Brain microvascular endothelial cell (primary cell): ENCODE data around the gene SF3A2.

Source experiments
- DNase-seq: peaks from one replicate; pipeline ENCODE4 v3.0.0-alpha.2; 2020
- H3K27ac ChIP-seq: fragments of 250-450 bp; sonication (Bioruptor Pico); 2 replicates; pipeline ENCODE4 v1.5.1; 2020; ENCODE audit warnings: mild to moderate bottlenecking, moderate library complexity
- H3K27me3 ChIP-seq: fragments of 250-450 bp; sonication (Bioruptor Pico); replicated peaks from 2 replicates; pipeline ENCODE4 v1.5.1; 2020; ENCODE audit warnings: mild to moderate bottlenecking
- H3K36me3 ChIP-seq: fragments of 250-450 bp; sonication (Bioruptor Pico); replicated peaks from 2 replicates; pipeline ENCODE4 v1.5.1; 2020; ENCODE audit warnings: mild to moderate bottlenecking
- H3K4me3 ChIP-seq: 2 replicates; pipeline ENCODE4 v1.5.1; 2011; ENCODE audit warnings: low read depth, mild to moderate bottlenecking, control low read depth, low read length, moderate library complexity
- CTCF ChIP-seq: IDR thresholded peaks from 2 replicates; pipeline ENCODE4 v1.5.1; 2011; ENCODE audit warnings: low read depth, mild to moderate bottlenecking, moderate library complexity, low read length, control low read depth, inconsistent platforms; ENCODE audit errors: missing control alignments
- in situ Hi-C: cut with HindIII; loops from 2 replicates; pipeline ENCODE4 v1.10.0; 2017; ENCODE audit warnings: low sequenced_read_pairs, low pct_ligation_motif_present

Gene SF3A2

GRCh38 chr19:2249880-2250765 is 13.5 kb downstream of the SF3A2 start:
- Histone ChIP-seq H3K27me3 (peaks cover 39% of the 10 kb centered on the region), H3K4me3 (no peak overlapping the region), H3K36me3 (peaks cover 30% of the 10 kb centered on the region), H3K27ac (no peak overlapping the region)
- no peak for TF ChIP-seq CTCF
- no peak for DNase-seq
- in situ Hi-C loops, result no loop called here

- peaks cover 24% of the 10 kb centered on the region for H3K36me3 ChIP-seq
- in situ Hi-C loops, result no loop called here
- DNase-seq, result no peak
- H3K27ac ChIP-seq, result no peak overlapping the region
- peaks cover 39% of the 10 kb centered on the region for H3K27me3 ChIP-seq
- TF ChIP-seq CTCF, result no peak
- no peak overlapping the region for H3K4me3 ChIP-seq
These were observed 14.1 kb downstream of the SF3A2 start for GRCh38 chr19:2250766-2251105.

GRCh38 chr19:2251106-2252054 is 14.8 kb downstream of the SF3A2 start:
- Histone ChIP-seq H3K36me3 (peaks cover 18% of the 10 kb centered on the region), H3K27ac (no peak overlapping the region), H3K27me3 (peaks cover 39% of the 10 kb centered on the region), H3K4me3 (no peak overlapping the region)
- in situ Hi-C loops, result no loop called here
- no peak for TF ChIP-seq CTCF
- DNase-seq, result no peak

GRCh38 chr19:2252055-2252796 is 15.6 kb downstream of the SF3A2 start:
- no peak overlapping the region for H3K4me3 ChIP-seq
- no peak for TF ChIP-seq CTCF
- H3K36me3 ChIP-seq, result peaks cover 9% of the 10 kb centered on the region
- H3K27me3 ChIP-seq, result peaks cover 39% of the 10 kb centered on the region
- no peak for DNase-seq
- in situ Hi-C loops, result no loop called here
- H3K27ac ChIP-seq, result no peak overlapping the region

GRCh38 chr19:2252797-2253105 is 16.1 kb downstream of the SF3A2 start:
- Histone ChIP-seq H3K27ac (no peak overlapping the region), H3K36me3 (peaks cover 4% of the 10 kb centered on the region), H3K27me3 (peaks cover 39% of the 10 kb centered on the region), H3K4me3 (no peak overlapping the region)
- DNase-seq, result no peak
- in situ Hi-C loops, result no loop called here
- TF ChIP-seq CTCF, result no peak
